Right atrium auricular region (tissue), 2 donors: ENCODE measurements around the gene CCDC142. TPM values are rescaled to one million over a fixed set of nuclear protein-coding genes. Genes with fewer than 3 reads are reported as not detected.

ENCODE experiments used
- DNase-seq: peaks from one replicate; pipeline ENCODE4 v3.0.0-alpha.2; 2019; ENCODE audit warnings: low spot score
- H3K27ac ChIP-seq, 2 donors: fragments of 200-600 bp; sonication (generic); 1 replicate in 1 of 2; 2 replicates in 1 of 2; pipeline ENCODE4 v1.5.1; 2016 to 2019
- H3K27me3 ChIP-seq, 2 donors: fragments of 200-600 bp; sonication (generic); one replicate each; pipeline versions ENCODE4 v1.5.1 to v1.6.0; 2017 to 2019
- H3K36me3 ChIP-seq: fragments of 200-600 bp; sonication (generic); one replicate; pipeline ENCODE4 v1.5.1; 2016
- H3K4me1 ChIP-seq, 2 donors: fragments of 200-600 bp; sonication (generic); one replicate each; pipeline versions ENCODE4 v1.5.1 to v1.6.0; 2017 to 2019
- H3K4me3 ChIP-seq, 2 donors: fragments of 200-600 bp; sonication (generic); 1 replicate in 1 of 2; 2 replicates in 1 of 2; pipeline ENCODE4 v1.5.1; 2017 to 2019; ENCODE audit warnings: mild to moderate bottlenecking in 1 of 2, moderate library complexity in 1 of 2
- H3K9me3 ChIP-seq, 2 donors: fragments of 200-600 bp; sonication (generic); one replicate each; pipeline ENCODE4 v1.5.1; 2019
- CTCF ChIP-seq, 2 donors: fragments of 200-600 bp; sonication (generic); IDR thresholded peaks; one replicate each; pipeline ENCODE4 v1.5.1; 2019; ENCODE audit warnings: antibody characterized with exemption in 2 of 2
- total RNA-seq, 2 donors: library from RNA; depleted of rRNA; stranded (reverse); fragments of >200 nt; gene quantifications; one replicate each; pipeline ENCODE4 v1.1.0, GENCODE V29; 2016

The CCDC142 gene
- total RNA-seq, 2 donors from 2014 or later, result 3.8 to 13.6 TPM

GRCh38 chr2:74524005-74524404, 41.2 kb upstream of the CCDC142 start:
- H3K27me3 ChIP-seq, result peaks cover 0 to 4% of the 10 kb centered on the region in 2 donors
- H3K36me3 ChIP-seq, result peaks cover 22% of the 10 kb centered on the region
- DNase-seq, result no peak
- no peak overlapping the region for H3K27ac ChIP-seq
- H3K9me3 ChIP-seq, result no peaks in the 10 kb centered on the region
- no peak overlapping the region for H3K4me3 ChIP-seq
- TF ChIP-seq CTCF (IDR thresholded peaks at IDR 0.05), result no peak
- peaks cover 0 to 14% of the 10 kb centered on the region in 2 donors for H3K4me1 ChIP-seq

DNA sequence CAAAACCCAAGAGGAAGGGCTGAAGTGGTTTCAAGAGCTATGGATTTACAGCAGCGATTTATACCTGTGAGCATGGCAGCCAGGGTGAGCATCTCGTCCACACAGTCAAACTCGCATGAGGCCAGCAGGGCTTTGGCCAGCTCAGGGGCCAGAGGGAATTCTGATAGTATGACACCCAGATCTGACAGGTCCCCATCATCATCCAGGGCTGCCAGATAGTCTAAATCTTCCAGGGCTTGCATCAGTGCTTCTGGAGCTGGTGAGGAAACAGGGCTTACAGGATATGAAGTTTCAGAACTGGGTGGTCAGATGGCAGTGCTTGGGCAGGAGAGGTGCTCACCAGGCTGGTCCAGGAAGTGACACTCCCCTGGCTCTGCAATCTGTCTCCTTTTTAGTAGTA, 39.7 kb upstream of the CCDC142 start:
- H3K27ac ChIP-seq, result no peak overlapping the region
- H3K27me3 ChIP-seq, result peaks cover 4 to 8% of the 10 kb centered on the region in 2 donors
- no peaks in the 10 kb centered on the region for H3K9me3 ChIP-seq
- H3K36me3 ChIP-seq, result peaks cover 15% of the 10 kb centered on the region
- H3K4me1 ChIP-seq, result no peaks in the 10 kb centered on the region
- H3K4me3 ChIP-seq, result no peak overlapping the region
- no peak for DNase-seq
- no peak for TF ChIP-seq CTCF (IDR thresholded peaks at IDR 0.05)

DNA sequence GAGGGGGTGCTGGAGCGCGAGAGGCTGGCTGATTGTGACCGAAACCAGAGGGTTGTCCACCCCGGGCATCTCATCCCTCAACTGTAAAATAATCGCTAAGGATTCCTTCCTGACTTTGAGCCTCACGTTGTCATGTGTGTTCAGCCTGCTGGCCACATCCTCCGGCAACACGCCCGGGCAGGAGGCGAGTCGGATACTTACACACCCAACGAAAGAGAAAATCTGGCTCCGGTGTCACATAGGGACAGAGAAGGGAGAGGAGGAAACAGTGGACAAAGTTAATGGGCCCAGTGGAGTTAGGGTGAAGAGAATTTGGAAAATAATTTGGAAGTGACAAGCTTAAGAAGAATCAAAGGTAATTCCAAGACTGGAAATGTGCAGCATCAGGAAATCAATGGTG, 33.9 kb upstream of the CCDC142 start:
- H3K9me3 ChIP-seq, result no peaks in the 10 kb centered on the region
- H3K4me3 ChIP-seq, result peak overlapping the region in 1 of 2 donors; percentile 44
- no peak for DNase-seq
- peaks cover 0 to 31% of the 10 kb centered on the region in 2 donors for H3K4me1 ChIP-seq
- H3K36me3 ChIP-seq, result no peaks in the 10 kb centered on the region
- H3K27me3 ChIP-seq, result peaks cover 42 to 63% of the 10 kb centered on the region in 2 donors
- H3K27ac ChIP-seq, result no peak overlapping the region
- no peak for TF ChIP-seq CTCF (IDR thresholded peaks at IDR 0.05)

DNA sequence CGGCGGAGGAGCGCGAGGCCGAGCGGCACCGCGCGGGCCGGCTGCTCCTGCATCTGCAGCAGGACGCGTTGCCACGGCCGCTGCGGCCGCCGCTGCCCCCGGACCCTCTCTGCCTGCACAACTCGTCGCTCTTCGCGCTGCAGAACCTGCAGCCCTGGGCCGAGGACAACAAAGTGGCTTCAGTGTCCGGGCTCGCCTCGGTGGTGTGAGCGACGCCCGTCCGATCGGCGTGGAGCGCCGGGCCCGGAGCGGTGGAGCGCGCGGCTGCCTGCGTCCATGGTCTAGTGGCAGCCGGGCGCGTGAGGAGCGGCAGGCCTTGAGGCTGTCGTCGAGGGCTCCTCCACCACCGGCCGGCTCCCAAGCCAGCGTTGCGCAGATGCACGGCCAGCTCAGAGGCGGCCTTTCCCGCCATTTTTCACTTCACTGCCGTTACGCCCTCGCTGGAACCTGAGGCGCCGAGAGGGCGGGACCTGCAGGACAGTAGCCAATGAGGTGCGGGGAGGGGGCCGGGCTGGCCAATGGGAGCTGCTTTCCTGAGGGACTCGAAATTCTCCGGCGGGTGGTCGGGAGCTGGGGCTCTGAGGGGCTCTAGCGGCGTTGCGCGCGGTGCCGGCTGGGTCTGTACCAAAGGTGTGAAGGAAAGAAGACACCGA, 33.3 kb upstream of the CCDC142 start:
- Histone ChIP-seq H3K9me3 (no peaks in the 10 kb centered on the region), H3K4me1 (peaks cover 0 to 31% of the 10 kb centered on the region in 2 donors), H3K4me3 (peak overlapping the region; percentile 3 to 44), H3K27ac (no peak overlapping the region), H3K36me3 (no peaks in the 10 kb centered on the region), H3K27me3 (peaks cover 42 to 64% of the 10 kb centered on the region in 2 donors)
- TF ChIP-seq CTCF (IDR thresholded peaks at IDR 0.05), result no peak
- no peak for DNase-seq

GRCh38 chr2:74515271-74515980, 32.6 kb upstream of the CCDC142 start:
- H3K27me3 ChIP-seq, result peaks cover 42 to 64% of the 10 kb centered on the region in 2 donors
- DNase-seq, result no peak

More at GRCh38 chr2:74515271-74515980, 32.6 kb upstream of the CCDC142 start:
- Histone ChIP-seq H3K27ac (no peak overlapping the region), H3K4me3 (peak overlapping the region in 1 of 2 donors; percentile 44), H3K9me3 (no peaks in the 10 kb centered on the region), H3K36me3 (no peaks in the 10 kb centered on the region), H3K4me1 (peaks cover 0 to 31% of the 10 kb centered on the region in 2 donors)
- no peak for TF ChIP-seq CTCF (IDR thresholded peaks at IDR 0.05)
